Measurements from ENCODE around the gene XPO5.
A peak's percentile ranks its signal among the peaks of the same experiment; 100 is the strongest.

XPO5 gene

DNA sequence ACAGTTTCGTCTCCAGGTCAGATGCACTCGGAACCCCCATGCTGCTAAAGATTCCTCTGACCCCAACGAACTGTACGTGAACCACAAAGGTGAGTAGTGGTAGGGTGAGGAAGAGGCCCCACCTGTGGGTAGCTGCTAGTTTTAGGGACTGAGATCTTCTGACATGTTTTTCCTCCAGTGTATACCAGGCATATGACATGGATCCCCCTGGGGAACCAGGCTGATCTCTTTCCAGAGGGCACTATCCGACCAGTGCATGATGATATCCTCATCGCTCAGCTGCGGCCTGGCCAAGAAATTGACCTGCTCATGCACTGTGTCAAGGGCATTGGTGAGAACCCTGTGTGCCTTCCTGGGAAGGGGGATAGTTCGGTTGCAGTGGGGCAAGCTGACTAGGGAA is 55.7 kb downstream of the XPO5 start:
- FAIRE-seq = no peak
- no peak for DNase-seq (ENCODE audit: insufficient read length, low spot score)

DNA sequence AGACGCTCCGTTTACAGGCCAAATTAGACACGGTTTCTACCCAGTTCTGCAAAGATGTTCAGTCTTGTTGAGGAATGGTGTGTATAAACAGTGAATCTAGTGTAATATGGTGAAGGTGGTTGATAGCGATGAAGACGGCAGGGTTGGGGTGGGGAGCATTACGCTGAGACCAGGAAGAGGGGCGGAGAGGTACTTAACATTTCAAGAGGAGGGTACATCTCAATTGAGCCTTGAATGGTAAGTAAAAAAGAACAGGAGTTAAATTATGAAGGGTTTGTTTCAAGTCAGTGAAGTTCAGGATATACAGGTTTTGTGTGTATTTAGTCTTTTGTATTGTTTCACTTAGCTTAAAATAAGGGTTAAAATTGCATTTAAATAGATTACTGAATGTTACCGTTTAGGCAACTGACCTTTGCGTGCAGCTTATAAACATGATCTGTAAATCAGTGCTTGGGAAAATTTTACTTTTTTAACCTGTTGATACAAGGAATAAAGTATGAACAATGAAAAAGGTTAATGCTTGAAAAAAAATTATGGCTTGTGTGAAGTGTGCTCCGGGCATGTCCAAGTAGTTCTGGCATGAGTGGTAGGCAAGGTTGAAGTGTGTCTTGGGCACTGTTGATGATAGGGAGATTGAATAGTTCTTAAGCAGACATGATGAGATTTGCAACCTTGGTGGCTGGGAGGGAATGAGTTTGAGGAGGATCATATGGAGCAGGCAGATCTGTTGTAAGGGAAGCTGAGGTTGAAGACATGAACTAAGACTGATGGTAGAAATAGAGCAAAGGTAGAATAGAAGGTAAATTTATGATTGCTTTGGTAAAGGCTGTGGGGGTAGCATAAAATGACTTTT is 58.1 kb downstream of the XPO5 start:
- no peak for DNase-seq (ENCODE audit: insufficient read length, low spot score)
- FAIRE-seq = peak; percentile 4

DNA sequence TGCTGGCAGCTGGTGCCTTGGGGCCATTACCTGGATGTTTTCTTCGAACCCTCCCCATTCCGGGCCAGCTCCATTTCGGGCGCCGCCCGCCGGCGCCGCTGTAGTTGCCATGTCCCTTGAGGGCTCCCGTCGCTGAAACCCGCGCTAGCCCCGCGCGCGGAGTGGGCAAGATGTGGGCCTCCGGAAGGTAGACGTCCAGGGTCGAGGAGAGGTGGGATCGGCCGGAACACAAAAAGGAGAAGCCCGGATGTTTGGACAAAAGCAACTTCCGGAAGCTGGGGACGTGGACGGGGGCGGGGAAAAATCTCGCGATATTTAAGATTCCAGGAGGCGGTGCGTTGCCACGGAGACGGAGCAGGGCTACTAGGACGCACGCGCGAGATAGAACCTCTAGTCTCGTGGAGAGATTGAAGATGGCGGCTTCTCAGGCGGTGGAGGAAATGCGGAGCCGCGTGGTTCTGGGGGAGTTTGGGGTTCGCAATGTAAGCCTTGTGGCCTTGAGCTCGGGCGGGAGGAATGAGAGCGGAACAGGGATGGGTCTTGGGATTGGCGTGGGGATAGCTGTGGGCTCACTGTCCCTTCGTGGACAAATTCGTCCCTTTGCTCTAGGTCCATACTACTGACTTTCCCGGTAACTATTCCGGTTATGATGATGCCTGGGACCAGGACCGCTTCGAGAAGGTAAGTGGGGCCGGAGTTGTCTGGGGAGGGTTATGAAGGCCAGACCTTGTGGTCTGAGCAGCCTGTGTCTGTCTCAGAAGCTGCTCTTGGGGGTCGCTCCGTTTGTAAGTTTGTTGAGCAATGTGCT is 58.9 kb downstream of the XPO5 start, which contains the start of the genes POLR1C and YIPF3:
POLR1C (plus strand) TSS at position 393 of the 808 bp plus-strand sequence; CDS start at position 414, 21 bp downstream.
YIPF3 (minus strand) TSS at position 230 of the 808 bp plus-strand sequence; CDS start at position 111, 119 bp downstream.
- DNase-seq (ENCODE audit: insufficient read length, low spot score) = peak; percentile 96
- peak; percentile 94 for FAIRE-seq

GRCh38 chr6:43516367-43516696 is 59.5 kb downstream of the XPO5 start:
- FAIRE-seq (no peak), DNase-seq (ENCODE audit: insufficient read length, low spot score) (no peak)

GRCh38 chr6:43515808-43516207 is 60.0 kb downstream of the XPO5 start:
- FAIRE-seq = no peak
- DNase-seq (ENCODE audit: insufficient read length, low spot score) = no peak

DNA sequence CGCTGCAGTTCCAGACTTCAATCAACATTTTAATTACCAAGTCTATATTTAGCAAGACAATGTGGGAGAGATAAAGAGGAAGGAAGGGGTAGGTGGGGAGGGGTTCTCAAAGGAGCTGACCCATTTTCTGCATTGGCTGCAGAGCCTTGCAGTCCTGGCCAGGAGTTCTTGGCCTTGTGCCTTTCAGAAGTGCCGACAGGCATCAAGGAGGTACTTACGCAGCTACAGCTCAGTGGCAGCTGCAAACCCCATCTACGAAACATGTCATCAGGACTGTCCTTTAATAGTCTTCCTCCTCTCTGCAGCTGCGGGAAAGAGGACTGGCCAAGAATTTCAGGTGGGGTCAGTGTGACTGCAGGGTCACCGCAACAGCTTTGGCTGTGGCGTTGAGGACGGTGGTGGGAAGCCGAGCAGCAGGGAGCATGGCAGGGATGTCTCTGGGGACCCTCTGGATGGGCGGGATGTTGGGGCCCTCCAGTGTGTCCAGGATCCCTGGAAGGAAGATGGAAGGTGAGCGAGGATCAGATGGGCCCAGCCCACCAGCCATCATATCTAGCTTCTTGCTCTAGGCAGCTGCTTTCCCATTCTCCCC is 63.9 kb downstream of the XPO5 start:
- DNase-seq (ENCODE audit: insufficient read length, low spot score) (no peak), FAIRE-seq (no peak)

- DNase-seq (ENCODE audit: insufficient read length, low spot score) (no peak), FAIRE-seq (no peak)
Observed at GRCh38 chr6:43510827-43511163, 65.0 kb downstream of the XPO5 start.

DNA sequence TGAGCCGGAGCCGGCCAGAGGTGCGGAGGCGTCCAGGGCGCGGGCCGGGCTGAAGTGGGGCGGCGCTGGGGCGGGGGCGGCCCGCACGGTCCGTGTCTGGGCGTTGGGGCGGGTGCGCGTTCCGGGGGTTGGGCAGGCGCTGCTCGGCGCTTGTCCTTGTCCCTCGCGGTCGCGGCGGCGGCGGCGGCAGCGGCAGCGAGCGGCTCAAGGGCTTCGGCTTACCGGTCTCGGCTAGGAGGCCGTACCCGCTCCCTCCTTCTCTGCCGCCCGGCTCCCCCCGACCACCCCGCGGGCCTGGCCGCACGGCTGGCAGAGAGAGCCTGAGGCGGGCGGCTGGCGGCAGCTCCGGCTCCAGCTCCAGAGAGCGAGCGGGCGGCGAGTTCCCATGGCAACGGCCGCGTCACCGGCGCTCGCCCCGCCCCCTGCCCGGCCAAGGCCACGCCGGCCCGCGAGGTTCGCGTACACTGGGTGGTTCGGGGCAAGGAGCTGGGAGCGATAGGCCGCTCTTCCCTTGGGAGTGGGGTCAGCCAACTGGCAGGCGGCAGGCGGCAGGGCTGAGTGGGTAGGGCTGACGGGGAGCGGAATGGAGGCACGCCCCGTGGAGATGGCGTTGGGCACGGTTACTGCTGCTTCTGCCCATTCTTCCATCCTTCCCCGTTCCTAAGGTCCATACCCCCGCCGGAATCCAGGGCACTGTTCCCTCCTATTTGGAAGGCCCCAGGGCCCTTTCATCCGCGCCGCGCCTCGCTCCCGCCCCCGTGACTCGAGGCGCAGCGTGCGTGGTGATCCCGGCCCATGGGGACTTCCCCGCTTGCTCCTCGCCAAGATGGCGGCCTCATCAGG is 65.6 kb downstream of the XPO5 start, which contains the start of gene LRRC73:
LRRC73 (minus strand) TSS at position 363 of the 843 bp plus-strand sequence. CDS start 561 bp downstream, outside the sequence.
- DNase-seq (ENCODE audit: insufficient read length, low spot score) (peak; percentile 82), FAIRE-seq (peak; percentile 71)

DNA sequence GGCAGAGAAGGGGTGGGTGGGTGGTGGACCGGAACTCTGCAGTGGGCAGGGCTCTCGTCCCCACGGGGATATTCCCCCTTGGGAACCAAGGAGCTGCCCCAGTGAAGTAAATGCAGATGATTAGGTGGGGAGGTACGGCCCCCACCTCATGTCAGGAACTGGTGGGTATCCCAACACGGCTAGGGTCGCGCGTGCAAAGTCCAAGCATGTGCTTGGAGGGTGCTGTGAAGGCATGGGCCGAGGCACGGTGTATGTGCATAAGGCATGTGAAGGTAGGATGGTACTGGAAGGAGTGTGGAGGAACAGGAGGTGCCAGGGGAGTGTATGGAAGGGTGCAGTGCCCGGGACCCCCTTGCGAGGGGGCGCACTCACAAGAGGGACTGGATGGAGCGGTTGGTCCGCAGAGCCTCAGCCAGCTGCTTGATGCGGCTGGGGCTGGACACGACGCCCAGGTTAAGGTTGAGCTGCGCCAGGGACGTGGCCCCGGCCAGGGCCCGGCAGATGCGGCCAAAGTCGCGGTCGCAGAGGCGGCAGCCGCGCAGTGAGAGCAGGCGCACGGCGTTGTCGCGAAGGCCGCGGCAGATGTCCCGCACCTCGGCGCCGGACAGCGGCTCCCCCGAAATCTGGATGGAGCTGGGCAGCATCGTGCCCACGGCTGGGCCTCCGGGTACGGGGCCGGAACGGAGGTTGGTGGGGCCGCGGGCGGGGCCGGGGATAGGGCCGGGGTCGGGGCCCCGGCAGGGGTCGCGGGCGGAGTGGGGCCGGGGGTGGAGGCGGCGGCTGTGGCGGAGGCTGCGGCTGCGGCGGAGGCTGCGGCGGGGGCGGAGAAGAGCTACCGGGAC is 66.5 kb downstream of the XPO5 start:
- FAIRE-seq (no peak), DNase-seq (ENCODE audit: insufficient read length, low spot score) (no peak)

- DNase-seq (ENCODE audit: insufficient read length, low spot score) (no peak), FAIRE-seq (no peak)
Observed at GRCh38 chr6:43508481-43509141, 67.2 kb downstream of the XPO5 start.

- DNase-seq (ENCODE audit: insufficient read length, low spot score) (peak; percentile 79), FAIRE-seq (peak; percentile 96)
Observed at GRCh38 chr6:43506667-43507471, 69.0 kb downstream of the XPO5 start.

GRCh38 chr6:43506171-43506570 is 69.7 kb downstream of the XPO5 start:
- no peak for DNase-seq (ENCODE audit: insufficient read length, low spot score)
- FAIRE-seq = no peak

- DNase-seq (ENCODE audit: insufficient read length, low spot score) = no peak
- FAIRE-seq = no peak
Observed at GRCh38 chr6:43505718-43506117, 70.1 kb downstream of the XPO5 start.

DNA sequence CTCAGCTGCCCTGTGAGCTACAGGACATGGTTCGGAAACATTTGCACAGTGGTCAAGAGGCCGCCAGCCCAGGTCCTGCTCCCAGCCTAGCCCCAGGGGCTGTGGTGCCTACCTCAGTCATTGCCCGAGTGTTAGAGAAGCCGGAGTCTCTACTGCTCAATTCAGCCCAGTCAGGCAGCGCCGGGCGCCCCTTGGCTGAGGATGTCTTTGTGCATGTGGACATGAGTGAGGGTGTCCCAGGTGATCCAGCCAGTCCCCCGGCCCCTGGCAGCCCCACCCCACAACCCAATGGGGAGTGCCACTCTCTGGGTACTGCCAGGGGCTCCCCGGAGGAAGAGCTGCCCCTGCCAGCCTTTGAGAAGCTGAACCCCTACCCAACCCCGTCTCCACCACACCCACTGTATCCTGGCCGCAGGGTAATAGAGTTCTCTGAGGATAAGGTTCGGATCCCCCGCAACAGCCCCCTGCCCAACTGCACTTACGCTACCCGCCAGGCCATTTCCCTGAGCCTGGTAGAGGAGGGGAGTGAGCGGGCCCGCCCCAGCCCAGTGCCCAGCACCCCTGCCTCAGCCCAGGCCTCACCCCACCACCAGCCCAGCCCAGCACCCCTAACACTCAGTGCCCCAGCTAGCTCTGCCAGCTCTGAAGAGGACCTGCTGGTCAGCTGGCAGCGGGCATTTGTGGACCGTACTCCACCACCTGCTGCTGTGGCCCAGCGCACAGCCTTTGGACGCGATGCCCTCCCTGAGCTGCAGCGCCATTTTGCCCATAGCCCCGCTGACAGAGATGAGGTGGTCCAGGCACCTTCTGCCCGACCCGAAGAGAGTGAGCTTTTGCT is 70.9 kb downstream of the XPO5 start:
- FAIRE-seq (no peak), DNase-seq (ENCODE audit: insufficient read length, low spot score) (no peak)

- DNase-seq (ENCODE audit: insufficient read length, low spot score) (no peak), FAIRE-seq (no peak)
Observed at GRCh38 chr6:43503443-43503842, 72.4 kb downstream of the XPO5 start.

DNA sequence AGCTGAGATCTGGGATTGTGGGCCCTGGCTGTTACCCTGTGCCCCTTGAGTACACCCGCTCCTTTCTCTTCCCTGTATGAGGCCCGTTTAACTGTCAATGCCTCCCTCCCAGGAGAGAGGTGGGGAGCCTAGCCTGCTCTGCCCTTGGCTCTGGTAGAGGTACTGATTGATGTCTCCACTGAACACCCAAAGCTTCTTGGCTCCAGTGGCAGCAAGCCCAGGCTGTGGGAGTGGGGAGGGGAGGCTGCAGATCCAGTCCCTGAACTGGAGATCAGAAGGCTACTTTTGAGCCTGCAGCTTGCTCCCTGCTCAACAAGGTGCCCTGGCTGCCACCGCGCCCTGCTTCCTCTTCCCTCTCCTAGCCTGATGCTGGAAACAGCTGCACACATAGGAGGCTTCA is 73.2 kb downstream of the XPO5 start:
- FAIRE-seq = no peak
- no peak for DNase-seq (ENCODE audit: insufficient read length, low spot score)

DNA sequence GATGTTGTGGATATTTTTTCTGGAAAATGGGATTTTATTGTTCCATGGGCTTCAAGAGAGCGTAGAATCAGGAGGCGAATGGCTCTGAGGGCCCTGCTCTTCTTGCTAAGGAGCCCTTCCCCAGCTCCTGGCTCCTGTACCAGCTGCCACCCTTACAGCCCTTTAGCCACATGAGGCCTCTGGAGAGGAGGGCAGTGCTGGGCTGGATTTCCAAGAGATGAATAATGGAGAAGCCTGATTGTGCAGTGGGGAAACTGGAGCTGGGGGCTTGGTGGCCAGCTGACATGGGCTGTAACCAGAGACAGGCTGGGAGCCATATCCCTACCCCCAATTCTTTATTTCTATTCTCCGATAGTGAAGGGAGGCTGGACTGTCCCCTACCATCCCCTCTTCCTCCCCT is 74.9 kb downstream of the XPO5 start:
- FAIRE-seq = no peak
- no peak for DNase-seq (ENCODE audit: insufficient read length, low spot score)

All from GM19239 (cell line).